ENCODE results near the gene GRB2.

GRCh38 chr17:75396796-75397195 lies 8.7 kb downstream of the GRB2 start:
- TF ChIP-seq, protein P1, sequence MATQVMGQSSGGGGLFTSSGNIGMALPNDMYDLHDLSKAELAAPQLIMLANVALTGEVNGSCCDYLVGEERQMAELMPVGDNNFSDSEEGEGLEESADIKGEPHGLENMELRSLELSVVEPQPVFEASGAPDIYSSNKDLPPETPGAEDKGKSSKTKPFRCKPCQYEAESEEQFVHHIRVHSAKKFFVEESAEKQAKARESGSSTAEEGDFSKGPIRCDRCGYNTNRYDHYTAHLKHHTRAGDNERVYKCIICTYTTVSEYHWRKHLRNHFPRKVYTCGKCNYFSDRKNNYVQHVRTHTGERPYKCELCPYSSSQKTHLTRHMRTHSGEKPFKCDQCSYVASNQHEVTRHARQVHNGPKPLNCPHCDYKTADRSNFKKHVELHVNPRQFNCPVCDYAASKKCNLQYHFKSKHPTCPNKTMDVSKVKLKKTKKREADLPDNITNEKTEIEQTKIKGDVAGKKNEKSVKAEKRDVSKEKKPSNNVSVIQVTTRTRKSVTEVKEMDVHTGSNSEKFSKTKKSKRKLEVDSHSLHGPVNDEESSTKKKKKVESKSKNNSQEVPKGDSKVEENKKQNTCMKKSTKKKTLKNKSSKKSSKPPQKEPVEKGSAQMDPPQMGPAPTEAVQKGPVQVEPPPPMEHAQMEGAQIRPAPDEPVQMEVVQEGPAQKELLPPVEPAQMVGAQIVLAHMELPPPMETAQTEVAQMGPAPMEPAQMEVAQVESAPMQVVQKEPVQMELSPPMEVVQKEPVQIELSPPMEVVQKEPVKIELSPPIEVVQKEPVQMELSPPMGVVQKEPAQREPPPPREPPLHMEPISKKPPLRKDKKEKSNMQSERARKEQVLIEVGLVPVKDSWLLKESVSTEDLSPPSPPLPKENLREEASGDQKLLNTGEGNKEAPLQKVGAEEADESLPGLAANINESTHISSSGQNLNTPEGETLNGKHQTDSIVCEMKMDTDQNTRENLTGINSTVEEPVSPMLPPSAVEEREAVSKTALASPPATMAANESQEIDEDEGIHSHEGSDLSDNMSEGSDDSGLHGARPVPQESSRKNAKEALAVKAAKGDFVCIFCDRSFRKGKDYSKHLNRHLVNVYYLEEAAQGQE (IDR thresholded peaks at IDR 0.05; ENCODE audit: insufficient read depth in 1 of 2, low read depth in 2 of 2, low read length in 1 of 2): no peak
- no peak for TF ChIP-seq CTCF (IDR thresholded peaks at IDR 0.05)
- TF ChIP-seq TCF7L2 (IDR thresholded peaks at IDR 0.05; ENCODE audit: low read depth, low read length): no peak

Measured in Panc1 (cell line).